Cardiac fibroblast (primary cell): ENCODE measurements around the gene PARD6B.

Experiments
- DNase-seq, 2 donors: peaks; one replicate each; pipeline versions ENCODE4 v3.0.0 to v3.0.0-alpha.2; 2010; ENCODE audit warnings: low read depth in 2 of 2
- H3K4me3 ChIP-seq, 2 donors: replicated peaks in 1 of 2; 1 replicate in 1 of 2; 2 replicates in 1 of 2; pipeline ENCODE4 v1.5.1; 2011; ENCODE audit warnings: low read depth in 2 of 2, low read length in 2 of 2, mild to moderate bottlenecking in 2 of 2, moderate library complexity in 1 of 2
- CTCF ChIP-seq: IDR thresholded peaks from one replicate; pipeline ENCODE4 v1.5.1; 2011; ENCODE audit warnings: low read depth, mild to moderate bottlenecking, low read length, inconsistent platforms

PARD6B gene

DNA sequence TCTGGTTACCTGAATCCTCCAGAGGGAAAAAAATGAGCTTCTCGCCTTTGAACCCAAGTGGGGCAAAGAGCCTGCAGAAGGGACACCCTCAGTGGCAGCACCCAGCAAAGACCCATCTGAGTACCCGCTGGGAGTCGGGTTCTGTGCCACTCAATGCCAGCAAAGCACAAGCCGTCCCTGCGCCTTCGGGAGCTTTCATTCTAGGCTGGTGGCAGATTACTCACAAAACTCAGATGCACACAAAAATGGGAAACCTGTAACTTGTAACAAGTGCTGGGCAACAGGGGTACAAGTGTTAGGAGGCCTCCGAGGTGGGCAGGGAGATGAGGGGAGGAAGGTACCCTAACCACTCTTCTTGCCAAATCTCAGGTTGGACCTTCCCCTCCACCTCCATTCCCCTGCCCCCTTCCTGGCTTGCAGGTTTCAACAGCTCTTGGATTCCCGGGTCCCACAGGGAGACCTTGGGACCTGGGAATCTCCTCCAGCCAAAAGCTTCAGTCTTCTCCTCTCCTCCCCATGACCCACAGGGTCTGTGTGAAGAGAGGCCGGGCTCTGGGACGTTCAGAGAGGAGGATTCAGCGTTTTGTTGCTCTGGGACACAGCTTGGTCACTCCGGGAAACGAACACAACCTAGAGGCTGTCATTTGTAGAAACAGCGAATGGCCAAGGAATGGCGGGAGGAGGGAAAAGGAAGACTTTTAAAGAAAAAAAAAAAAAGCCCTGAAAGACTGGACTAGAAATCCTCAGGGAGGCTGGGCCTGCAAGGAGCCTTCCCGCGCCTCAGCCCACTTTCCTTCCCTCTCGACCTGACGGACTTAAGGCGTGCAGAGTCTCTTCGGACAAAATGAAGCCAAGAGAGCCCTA lies 1.2 kb upstream of the PARD6B start:
- H3K4me3 ChIP-seq: peak overlapping the region; percentile 58 to 61
- no peak for TF ChIP-seq CTCF
- peak in 1 of 2 donors; percentile 34 for DNase-seq

- peak overlapping the region; percentile 58 to 61 for H3K4me3 ChIP-seq
- no peak for TF ChIP-seq CTCF
- DNase-seq: no peak
Observed at GRCh38 chr20:50730765-50731054, 670 bp upstream of the PARD6B start.

- no peak for TF ChIP-seq CTCF
- peak overlapping the region in 1 of 2 donors; percentile 58 for H3K4me3 ChIP-seq
- DNase-seq: no peak
Observed at GRCh38 chr20:50731930-50732690, 730 bp downstream of the PARD6B start.

GRCh38 chr20:50733644-50734349 lies 2.4 kb downstream of the PARD6B start:
- H3K4me3 ChIP-seq: no peak overlapping the region
- no peak for TF ChIP-seq CTCF
- DNase-seq: no peak

- DNase-seq: no peak
- TF ChIP-seq CTCF: no peak
- H3K4me3 ChIP-seq: no peak overlapping the region
Observed at GRCh38 chr20:50734730-50735679, 3.6 kb downstream of the PARD6B start.

GRCh38 chr20:50735813-50736212 lies 4.4 kb downstream of the PARD6B start:
- DNase-seq: no peak
- TF ChIP-seq CTCF: no peak

More at GRCh38 chr20:50735813-50736212, 4.4 kb downstream of the PARD6B start:
- H3K4me3 ChIP-seq: no peak overlapping the region
